DOHH2 (cell line): ENCODE measurements around the gene PHC3.
A peak's percentile ranks its signal among the peaks of the same experiment; 100 is the strongest.

Experiments
- H3F3A ChIP-seq: fragments of 200-600 bp; sonication (generic), shearing (Covaris generic); 2 replicates; pipeline ENCODE4 v1.6.0; 2016; ENCODE audit warnings: antibody characterized with exemption, mild to moderate bottlenecking; ENCODE audit not compliant: control insufficient read depth, insufficient read depth
- H3K27ac ChIP-seq: fragments of 200-600 bp; sonication (generic); 2 replicates; pipeline ENCODE4 v1.5.1; 2014; ENCODE audit warnings: low read depth, mild to moderate bottlenecking, low read length, moderate library complexity
- H3K27me3 ChIP-seq: fragments of 200-600 bp; sonication (generic); 2 replicates; pipeline ENCODE4 v1.6.1; 2014; ENCODE audit warnings: mild to moderate bottlenecking, low read length, mixed read lengths; ENCODE audit not compliant: control insufficient read depth
- H3K36me3 ChIP-seq: fragments of 200-600 bp; sonication (generic); 2 replicates; pipeline ENCODE4 v1.6.1; 2014; ENCODE audit warnings: mild to moderate bottlenecking, low read length, moderate library complexity, mixed read lengths; ENCODE audit not compliant: control insufficient read depth
- H3K4me1 ChIP-seq: fragments of 200-600 bp; sonication (generic); 2 replicates; pipeline ENCODE4 v1.6.1; 2014; ENCODE audit warnings: mild to moderate bottlenecking, low read length, mixed read lengths; ENCODE audit not compliant: control insufficient read depth
- H3K4me2 ChIP-seq: fragments of 200-600 bp; sonication (generic); 2 replicates; pipeline ENCODE4 v1.6.0; 2014; ENCODE audit warnings: mild to moderate bottlenecking, low read length, moderate library complexity
- H3K4me3 ChIP-seq: fragments of 200-600 bp; sonication (generic); 2 replicates; pipeline ENCODE4 v1.5.1; 2014; ENCODE audit warnings: mild to moderate bottlenecking, low read length, mixed read lengths
- H3K79me2 ChIP-seq: fragments of 200-600 bp; sonication (generic); 2 replicates; pipeline ENCODE4 v1.6.1; 2014; ENCODE audit warnings: mild to moderate bottlenecking, low read length, mixed read lengths; ENCODE audit not compliant: control insufficient read depth
- H3K9me2 ChIP-seq: fragments of 200-600 bp; sonication (generic); replicated peaks from 2 replicates; pipeline ENCODE4 v1.6.1; 2014; ENCODE audit warnings: mild to moderate bottlenecking, low read length, mixed read lengths; ENCODE audit not compliant: control insufficient read depth
- H3K9me3 ChIP-seq: fragments of 200-600 bp; sonication (generic); 2 replicates; pipeline ENCODE4 v1.6.1; 2014; ENCODE audit warnings: antibody characterized with exemption, low read length, mixed read lengths; ENCODE audit not compliant: control insufficient read depth, insufficient read depth
- H4K20me1 ChIP-seq: fragments of 200-600 bp; sonication (generic); 2 replicates; pipeline ENCODE4 v1.6.0; 2014; ENCODE audit warnings: low read depth, mild to moderate bottlenecking, antibody characterized with exemption, low read length, moderate library complexity; ENCODE audit not compliant: control insufficient read depth, insufficient read depth
- CTCF ChIP-seq: fragments of 200-600 bp; sonication (generic); IDR thresholded peaks from one replicate; pipeline ENCODE4 v1.5.1; 2014; ENCODE audit warnings: antibody characterized with exemption, mild to moderate bottlenecking, low read depth, low read length; ENCODE audit not compliant: poor library complexity, severe bottlenecking
- EZH2phosphoT487 ChIP-seq: fragments of 200-600 bp; sonication (generic); IDR thresholded peaks from 2 replicates; pipeline ENCODE4 v1.6.1; 2017; ENCODE audit warnings: borderline replicate concordance, mild to moderate bottlenecking, antibody characterized with exemption, low read length, moderate library complexity, mixed read lengths

The PHC3 gene

GRCh38 chr3:170047133-170047404, 134.5 kb downstream of the PHC3 start:
- Histone ChIP-seq H3K27ac (no peak overlapping the region), H3K4me2 (no peak overlapping the region), H3K9me3 (no peaks in the 10 kb centered on the region), H3K4me3 (no peak overlapping the region), H4K20me1 (no peaks in the 10 kb centered on the region; the same call in 1 of the 2 replicates), H3K9me2 (no peaks in the 10 kb centered on the region), H3K36me3 (peaks cover 7% of the 10 kb centered on the region; the same call in 1 of the 2 replicates), H3F3A (no peaks in the 10 kb centered on the region), H3K4me1 (peaks cover 21% of the 10 kb centered on the region), H3K79me2 (no peaks in the 10 kb centered on the region; the same call in 1 of the 2 replicates), H3K27me3 (no peaks in the 10 kb centered on the region)
- TF ChIP-seq CTCF (no peak), EZH2phosphoT487 (no peak)

- Histone ChIP-seq H3F3A (0 out of 2 replicates have a peak, but pooled peaks cover 2% of the 10 kb centered on the region), H3K4me1 (peaks cover 21% of the 10 kb centered on the region), H3K36me3 (peaks cover 7% of the 10 kb centered on the region; the same call in 1 of the 2 replicates), H3K9me3 (no peaks in the 10 kb centered on the region), H4K20me1 (no peaks in the 10 kb centered on the region; the same call in 1 of the 2 replicates), H3K9me2 (no peaks in the 10 kb centered on the region), H3K27me3 (no peaks in the 10 kb centered on the region), H3K4me2 (no peak overlapping the region), H3K4me3 (no peak overlapping the region), H3K27ac (no peak overlapping the region), H3K79me2 (no peaks in the 10 kb centered on the region; the same call in 1 of the 2 replicates)
- TF ChIP-seq CTCF (no peak), EZH2phosphoT487 (no peak)
Measured at GRCh38 chr3:170046269-170047132, 135.0 kb downstream of the PHC3 start.

GRCh38 chr3:170044795-170045244, 136.7 kb downstream of the PHC3 start:
- no peaks in the 10 kb centered on the region for H3K27me3 ChIP-seq
- TF ChIP-seq CTCF: no peak
- TF ChIP-seq EZH2phosphoT487: no peak
- H3K4me3 ChIP-seq: peak overlapping the region; percentile 42
- H3K36me3 ChIP-seq: peaks cover 7% of the 10 kb centered on the region; the same call in 1 of the 2 replicates
- peaks cover 9% of the 10 kb centered on the region; the same call in 1 of the 2 replicates for H3F3A ChIP-seq
- peaks cover 26% of the 10 kb centered on the region for H3K4me1 ChIP-seq
- H3K4me2 ChIP-seq: peak overlapping the region; percentile 61
- no peaks in the 10 kb centered on the region; the same call in 1 of the 2 replicates for H4K20me1 ChIP-seq
- H3K79me2 ChIP-seq: no peaks in the 10 kb centered on the region; the same call in 1 of the 2 replicates
- peak overlapping the region; percentile 24 for H3K27ac ChIP-seq
- H3K9me3 ChIP-seq: no peaks in the 10 kb centered on the region
- H3K9me2 ChIP-seq: no peaks in the 10 kb centered on the region
